H9 (cell line): ENCODE measurements around the gene PAX3. TPM values are rescaled to one million over a fixed set of nuclear protein-coding genes. Genes with fewer than 3 reads are reported as not detected.

Source experiments
- DNase-seq: peaks from one replicate; pipeline ENCODE4 v3.0.0-alpha.2; 2017
- H2AFZ ChIP-seq: one replicate; pipeline ENCODE4 v1.6.1; 2013; ENCODE audit warnings: mild to moderate bottlenecking, low read length, control low read depth, moderate library complexity
- H2AK5ac ChIP-seq: 2 replicates; pipeline ENCODE4 v1.6.1; 2013; ENCODE audit warnings: low read length, control low read depth, mixed read lengths; ENCODE audit not compliant: insufficient read length
- H2BK120ac ChIP-seq: one replicate; pipeline ENCODE4 v1.6.1; 2013; ENCODE audit warnings: low read depth, mild to moderate bottlenecking, low read length, control low read depth, inconsistent platforms; ENCODE audit not compliant: poor library complexity, severe bottlenecking
- H2BK12ac ChIP-seq: 2 replicates; pipeline ENCODE4 v1.6.1; 2013; ENCODE audit warnings: low read length, control low read depth, mixed read lengths, low read depth; ENCODE audit not compliant: insufficient read length
- H2BK15ac ChIP-seq: 2 replicates; pipeline ENCODE4 v1.6.1; 2013; ENCODE audit warnings: low read depth, low read length, control low read depth
- H2BK20ac ChIP-seq: one replicate; pipeline ENCODE4 v1.6.1; 2013; ENCODE audit warnings: low read depth, mild to moderate bottlenecking, low read length, control low read depth, inconsistent platforms; ENCODE audit not compliant: poor library complexity, severe bottlenecking
- H2BK5ac ChIP-seq: 2 replicates; pipeline ENCODE4 v1.6.1; 2013; ENCODE audit warnings: low read length, control low read depth, mixed read lengths; ENCODE audit not compliant: insufficient read length
- H3K14ac ChIP-seq: 2 replicates; pipeline ENCODE4 v1.6.1; 2013; ENCODE audit warnings: low read length, control low read depth; ENCODE audit not compliant: insufficient read depth
- H3K18ac ChIP-seq: 2 replicates; pipeline ENCODE4 v1.6.1; 2013; ENCODE audit warnings: low read depth, mild to moderate bottlenecking, mixed read lengths, low read length, control low read depth; ENCODE audit not compliant: insufficient read length
- H3K23ac ChIP-seq: 2 replicates; pipeline ENCODE4 v1.6.1; 2013; ENCODE audit warnings: low read length, control low read depth, mixed read lengths, low read depth; ENCODE audit not compliant: insufficient read length
- H3K23me2 ChIP-seq: 2 replicates; pipeline ENCODE4 v1.6.1; 2013; ENCODE audit warnings: low read depth, mild to moderate bottlenecking, mixed read lengths, low read length, control low read depth; ENCODE audit not compliant: insufficient read length, poor library complexity, severe bottlenecking
- H3K27ac ChIP-seq: 2 replicates; pipeline ENCODE4 v1.5.1; 2013; ENCODE audit warnings: low read length, control low read depth, mixed read lengths, low read depth; ENCODE audit not compliant: insufficient read length
- H3K27me3 ChIP-seq: 2 replicates; pipeline ENCODE4 v1.6.1; 2013; ENCODE audit warnings: low read length, control low read depth, inconsistent platforms; ENCODE audit not compliant: insufficient read depth
- H3K4ac ChIP-seq: 2 replicates; pipeline ENCODE4 v1.6.1; 2013; ENCODE audit warnings: low read depth, mild to moderate bottlenecking, control low read depth, inconsistent platforms, low read length, moderate library complexity
- H3K4me1 ChIP-seq: 2 replicates; pipeline ENCODE4 v1.6.1; 2013; ENCODE audit warnings: low read length, control low read depth, inconsistent platforms; ENCODE audit not compliant: insufficient read depth
- H3K4me2 ChIP-seq: 2 replicates; pipeline ENCODE4 v1.6.1; 2013; ENCODE audit warnings: low read length, control low read depth, mixed read lengths; ENCODE audit not compliant: insufficient read length, insufficient read depth
- H3K56ac ChIP-seq: 2 replicates; pipeline ENCODE4 v1.6.1; 2013; ENCODE audit warnings: low read depth, mild to moderate bottlenecking, mixed read lengths, low read length, control low read depth; ENCODE audit not compliant: insufficient read length
- H3K79me1 ChIP-seq: 2 replicates; pipeline ENCODE4 v1.6.1; 2013; ENCODE audit warnings: low read depth, mild to moderate bottlenecking, moderate library complexity, low read length, control low read depth, inconsistent platforms; ENCODE audit not compliant: insufficient read depth, poor library complexity, severe bottlenecking
- H3K79me2 ChIP-seq: 2 replicates; pipeline ENCODE4 v1.6.1; 2013; ENCODE audit warnings: low read length, control low read depth, inconsistent platforms; ENCODE audit not compliant: insufficient read depth
- H3K9ac ChIP-seq: 2 replicates; pipeline ENCODE4 v1.6.1; 2013; ENCODE audit warnings: low read length, control low read depth, mixed read lengths; ENCODE audit not compliant: insufficient read length; ENCODE audit errors: extremely low read depth
- H3K9me3 ChIP-seq: one replicate; pipeline ENCODE4 v1.6.1; 2013; ENCODE audit warnings: low read depth, low read length, inconsistent platforms; ENCODE audit not compliant: control insufficient read depth
- H3T11ph ChIP-seq: one replicate; pipeline ENCODE4 v1.6.1; 2013; ENCODE audit warnings: mild to moderate bottlenecking, low read length, control low read depth, inconsistent platforms
- H4K20me1 ChIP-seq: one replicate; pipeline ENCODE4 v1.6.1; 2013; ENCODE audit not compliant: control insufficient read depth, insufficient read length, insufficient read depth
- H4K5ac ChIP-seq: 2 replicates; pipeline ENCODE4 v1.6.1; 2013; ENCODE audit warnings: low read depth, mild to moderate bottlenecking, mixed read lengths, low read length, control low read depth; ENCODE audit not compliant: insufficient read length
- H4K8ac ChIP-seq: replicated peaks from 2 replicates; pipeline ENCODE4 v1.6.1; 2013; ENCODE audit warnings: low read length, control low read depth, mixed read lengths, low read depth; ENCODE audit not compliant: insufficient read length
- H4K91ac ChIP-seq: 2 replicates; pipeline ENCODE4 v1.6.1; 2013; ENCODE audit warnings: low read depth, mild to moderate bottlenecking, moderate library complexity, mixed read lengths, low read length, control low read depth; ENCODE audit not compliant: insufficient read length
- H3K27ac Mint-ChIP-seq, 3 experiments: 2 replicates in 2 of 3; 3 replicates in 1 of 3; pipeline ENCODE4 v1.8.0; 2020 to 2021; ENCODE audit warnings: mixed read lengths in 3 of 3, mild to moderate bottlenecking in 1 of 3, moderate library complexity in 1 of 3
- H3K27me3 Mint-ChIP-seq: 2 replicates; pipeline ENCODE4 v1.8.0; 2021; ENCODE audit warnings: low read depth, mild to moderate bottlenecking, moderate library complexity, mixed read lengths
- H3K36me3 Mint-ChIP-seq, 3 experiments: 2 replicates in 2 of 3; 3 replicates in 1 of 3; pipeline ENCODE4 v1.8.0; 2020 to 2021; ENCODE audit warnings: low read depth in 3 of 3, mixed read lengths in 3 of 3; ENCODE audit not compliant: insufficient read depth in 1 of 3
- H3K4me1 Mint-ChIP-seq, 2 experiments: 2 replicates each; pipeline ENCODE4 v1.8.0; 2020; ENCODE audit warnings: mixed read lengths in 2 of 2
- H3K4me3 Mint-ChIP-seq, 2 experiments: 2 replicates in 1 of 2; 3 replicates in 1 of 2; pipeline ENCODE4 v1.8.0; 2020 to 2021; ENCODE audit warnings: mild to moderate bottlenecking in 2 of 2, mixed read lengths in 2 of 2, moderate library complexity in 1 of 2
- H3K9me3 Mint-ChIP-seq, 2 experiments: 2 replicates in 1 of 2; 3 replicates in 1 of 2; pipeline ENCODE4 v1.8.0; 2020; ENCODE audit warnings: mild to moderate bottlenecking in 2 of 2, mixed read lengths in 2 of 2, moderate library complexity in 1 of 2
- CTCF ChIP-seq: fragments of 200-600 bp; sonication (generic); conservative IDR thresholded peaks from 3 replicates; pipeline ENCODE4 v1.8.0; 2021; ENCODE audit warnings: antibody characterized with exemption, mild to moderate bottlenecking
- WGBS: extraction: QIAGEN DNeasy Blood & Tissue Kit; methylation state at CpG from one replicate; pipeline ENCODE4 v1.1.7; 2013; ENCODE audit warnings: missing lambda C conversion rate, low lambda C conversion rate, mixed read lengths; ENCODE audit not compliant: insufficient read length; ENCODE audit errors: extremely low coverage; 5-methylcytosine and 5-hydroxymethylcytosine counted together
- total RNA-seq: library from RNA; stranded (reverse); gene quantifications from 2 replicates; pipeline ENCODE4 v1.2.1, GENCODE V29; 2021

Gene PAX3
- total RNA-seq, 1 experiment from 2014 or later = not detected

- H3K27me3 Mint-ChIP-seq = peaks cover 18% of the 10 kb centered on the region
Observed at GRCh38 chr2:222341331-222341730, 42.5 kb upstream of the PAX3 start.

More at GRCh38 chr2:222341331-222341730, 42.5 kb upstream of the PAX3 start:
- Histone ChIP-seq H2BK15ac (no peak overlapping the region), H3K4me1 (no peaks in the 10 kb centered on the region), H2AK5ac (no peak overlapping the region), H2AFZ (no peak overlapping the region), H3K14ac (no peak overlapping the region), H3K9ac (no peak overlapping the region), H3K23ac (no peak overlapping the region), H3K4me2 (no peak overlapping the region), H2BK20ac (no peak overlapping the region), H4K8ac (no peak overlapping the region), H3K27me3 (no peaks in the 10 kb centered on the region), H2BK120ac (no peak overlapping the region), H3K23me2 (no peaks in the 10 kb centered on the region), H3K4ac (no peak overlapping the region), H2BK12ac (no peak overlapping the region), H3K79me2 (no peaks in the 10 kb centered on the region), H3K56ac (no peak overlapping the region), H4K5ac (no peak overlapping the region), H2BK5ac (no peak overlapping the region), H4K20me1 (no peaks in the 10 kb centered on the region), H3K27ac (no peak overlapping the region), H3K18ac (no peak overlapping the region), H3K9me3 (no peaks in the 10 kb centered on the region), H3K79me1 (no peaks in the 10 kb centered on the region), H4K91ac (no peak overlapping the region), H3T11ph (no peak overlapping the region)
- no CpG with 5 or more reads among the region's 1 CpG for WGBS
- Mint-ChIP-seq H3K36me3 (no peaks in the 10 kb centered on the region), H3K9me3 (no peaks in the 10 kb centered on the region), H3K4me3 (no peak overlapping the region), H3K27ac (no peak overlapping the region), H3K4me1 (no peaks in the 10 kb centered on the region)
- DNase-seq = no peak
- TF ChIP-seq CTCF = no peak
